Middle frontal gyrus (tissue), 1 donor: ENCODE results near the gene CDCA5.
A peak's percentile ranks its signal among the peaks of the same experiment; 100 is the strongest.
"Not testable (repeated sequence)": the region's sequence is repeated elsewhere in the genome, so short reads cannot be mapped to it uniquely, and the experiment has no call there.

Experiments
- DNase-seq: peaks from one replicate; pipeline ENCODE4 v3.0.0-alpha.2; 2015; ENCODE audit warnings: low spot score; ENCODE audit errors: extremely low spot score

The CDCA5 gene

GRCh38 chr11:65119670-65119995, 35.8 kb upstream of the CDCA5 start:
- DNase-seq, result no peak

- DNase-seq, result not testable (repeated sequence)
Observed at GRCh38 chr11:65118891-65119669, 35.2 kb upstream of the CDCA5 start.

GRCh38 chr11:65118097-65118837, 34.4 kb upstream of the CDCA5 start:
- no peak for DNase-seq

- DNase-seq, result peak; percentile 98
Observed at GRCh38 chr11:65117206-65118096, 33.6 kb upstream of the CDCA5 start, which contains the start of gene ZNHIT2. ZNHIT2 (minus strand) TSS chr11:65117701; CDS start chr11:65117653, 48 bp downstream.

- DNase-seq, result no peak
Observed at GRCh38 chr11:65116370-65117205, 32.7 kb upstream of the CDCA5 start.

- no peak for DNase-seq
Observed at GRCh38 chr11:65115361-65116082, 31.7 kb upstream of the CDCA5 start.

GRCh38 chr11:65114538-65115171, 30.8 kb upstream of the CDCA5 start:
- no peak for DNase-seq

GRCh38 chr11:65113839-65114238, 30.0 kb upstream of the CDCA5 start:
- no peak for DNase-seq

GRCh38 chr11:65113361-65113756, 29.5 kb upstream of the CDCA5 start:
- DNase-seq, result no peak

GRCh38 chr11:65112546-65113360, 28.9 kb upstream of the CDCA5 start:
- DNase-seq, result no peak

GRCh38 chr11:65111744-65112545, 28.1 kb upstream of the CDCA5 start, which contains the start of gene TM7SF2:
TM7SF2 (plus strand) TSS chr11:65111872; CDS start chr11:65112016, 144 bp downstream.
- DNase-seq, result peak; percentile 96

- no peak for DNase-seq
Observed at GRCh38 chr11:65111159-65111743, 27.4 kb upstream of the CDCA5 start.

GRCh38 chr11:65110354-65110861, 26.6 kb upstream of the CDCA5 start:
- DNase-seq, result peak; percentile 81

GRCh38 chr11:65109231-65110198, 25.7 kb upstream of the CDCA5 start:
- no peak for DNase-seq

- DNase-seq, result no peak
Observed at GRCh38 chr11:65108469-65109123, 24.8 kb upstream of the CDCA5 start.
